HUDEP-2 (cell line): Measurements from ENCODE around the gene LHX5.

Experiments used
- DNase-seq, 76 experiments: peaks; one replicate each; lab custom pipeline; 2025; ENCODE audit not compliant: unreplicated experiment in 76 of 76; lab: John Stamatoyannopoulos, UW

LHX5 gene

DNA sequence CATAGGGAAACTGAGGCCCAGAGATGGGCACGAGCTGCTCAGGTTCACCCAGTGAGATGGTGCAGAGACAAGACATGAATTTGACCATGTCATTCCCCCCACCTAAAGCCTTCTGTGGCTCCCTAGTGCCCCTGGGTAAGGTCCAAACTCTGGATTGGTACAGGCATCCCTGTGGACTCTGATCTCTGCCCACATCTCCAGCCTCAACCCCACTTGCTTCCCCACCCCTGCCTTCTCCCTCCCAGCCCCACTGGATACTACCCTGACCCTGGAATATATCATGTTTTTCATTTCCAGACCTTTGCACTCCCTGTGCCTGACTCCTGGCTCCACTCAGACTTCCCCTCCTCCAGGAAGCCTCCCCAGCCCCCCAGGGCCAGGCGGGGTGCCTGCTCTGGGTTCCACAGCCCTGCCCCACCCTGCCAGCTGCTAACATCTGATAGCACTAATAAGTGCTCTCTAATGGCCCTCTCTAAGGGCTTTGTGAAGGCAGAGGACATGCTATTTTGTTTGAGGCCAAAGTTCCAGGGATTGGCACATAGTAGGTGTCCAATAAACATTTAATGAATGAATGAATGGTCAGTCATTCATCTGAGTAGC is 50.6 kb downstream of the LHX5 start:
- DNase-seq: peak in 74 of 76 experiments; percentile 9 to 87 (median 66)

DNA sequence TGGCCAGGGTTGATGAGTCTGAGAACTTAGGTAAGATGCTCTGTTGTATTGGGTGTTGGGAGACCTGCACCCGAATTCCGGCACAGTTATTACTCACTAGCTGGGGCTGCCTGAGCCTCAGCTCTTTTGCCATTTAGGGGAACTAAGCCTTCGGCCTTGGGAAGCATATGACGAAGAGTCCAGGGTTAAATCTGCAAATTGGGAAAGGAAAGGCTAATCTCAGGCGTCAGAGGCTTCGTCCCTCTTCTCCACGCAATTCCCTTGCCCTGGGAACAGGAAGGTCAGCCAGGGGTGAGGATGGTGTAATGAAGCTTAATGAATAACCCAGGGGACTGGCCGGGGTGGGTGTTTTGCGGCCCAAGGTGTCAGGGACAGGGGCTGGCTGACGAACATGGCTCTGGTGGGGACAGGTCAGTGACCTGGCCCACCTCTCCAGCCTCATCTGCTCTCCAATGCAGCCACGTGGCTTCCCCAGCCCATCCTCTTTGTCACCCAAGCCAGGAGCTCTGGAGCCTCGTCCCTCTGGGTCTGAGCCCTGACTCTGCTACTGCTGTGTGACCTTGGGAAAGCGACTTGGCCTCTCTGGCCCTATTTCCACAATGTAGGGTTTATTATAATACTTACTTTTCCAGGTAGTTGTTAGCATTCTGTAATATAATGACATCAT is 53.3 kb downstream of the LHX5 start:
- DNase-seq: no peak

DNA sequence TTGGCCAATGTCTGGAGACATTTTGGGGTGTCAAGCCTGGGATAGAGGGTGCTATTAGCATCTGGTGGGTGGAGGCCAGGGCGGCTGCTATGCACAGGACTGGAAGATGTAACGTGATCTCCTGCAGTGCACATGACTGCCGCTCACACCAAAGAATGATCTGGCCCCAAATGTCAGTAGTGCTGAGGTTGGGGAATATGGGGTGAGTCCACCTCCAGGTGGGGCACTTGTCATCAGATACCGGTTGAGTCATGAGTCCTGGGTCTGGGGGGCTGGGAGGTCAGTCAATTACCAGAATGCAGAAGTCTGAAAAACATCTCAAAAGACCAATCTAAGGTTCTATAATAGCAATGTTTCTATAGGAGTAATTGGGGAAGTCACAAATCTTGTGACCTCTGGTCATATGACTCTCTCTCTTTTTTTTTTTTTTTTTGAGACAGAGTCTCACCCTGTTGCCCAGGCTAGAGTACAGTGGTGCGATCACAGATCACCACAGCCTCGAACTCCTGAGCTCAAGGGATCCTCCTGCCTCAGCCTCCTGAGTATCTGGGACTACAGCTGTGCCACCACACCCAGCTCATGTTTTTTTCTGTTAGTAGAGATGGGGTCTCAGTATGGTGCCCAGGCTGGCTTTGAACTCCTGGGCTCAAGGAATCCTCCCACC is 55.4 kb downstream of the LHX5 start:
- DNase-seq: peak in 28 of 76 experiments; percentile 5 to 58 (median 21)

DNA sequence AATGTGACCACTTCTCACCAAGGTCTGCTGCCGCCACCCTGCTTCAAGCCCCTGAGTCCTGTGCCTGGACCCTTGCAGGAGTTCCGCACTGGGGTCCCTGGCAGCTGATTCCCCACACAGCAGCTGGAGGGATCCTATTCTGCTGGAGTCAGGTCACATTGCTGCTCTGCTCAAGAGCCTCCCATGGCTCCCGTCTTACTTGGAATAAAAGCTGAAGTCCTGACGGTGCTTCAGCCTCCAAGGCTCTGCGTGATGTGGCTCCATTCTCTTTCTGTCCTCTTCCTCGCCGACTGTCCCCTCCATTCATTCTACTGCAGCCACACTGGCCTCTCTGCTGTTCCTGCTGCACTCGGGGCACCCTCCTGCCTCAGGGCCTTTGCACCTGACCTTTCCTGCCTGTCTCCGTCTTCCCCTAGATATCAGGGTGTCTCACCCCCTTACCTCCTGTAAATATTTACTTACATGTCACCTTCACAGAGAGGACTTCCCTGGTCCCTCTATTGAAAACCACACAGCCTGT is 57.1 kb downstream of the LHX5 start:
- no peak for DNase-seq

DNA sequence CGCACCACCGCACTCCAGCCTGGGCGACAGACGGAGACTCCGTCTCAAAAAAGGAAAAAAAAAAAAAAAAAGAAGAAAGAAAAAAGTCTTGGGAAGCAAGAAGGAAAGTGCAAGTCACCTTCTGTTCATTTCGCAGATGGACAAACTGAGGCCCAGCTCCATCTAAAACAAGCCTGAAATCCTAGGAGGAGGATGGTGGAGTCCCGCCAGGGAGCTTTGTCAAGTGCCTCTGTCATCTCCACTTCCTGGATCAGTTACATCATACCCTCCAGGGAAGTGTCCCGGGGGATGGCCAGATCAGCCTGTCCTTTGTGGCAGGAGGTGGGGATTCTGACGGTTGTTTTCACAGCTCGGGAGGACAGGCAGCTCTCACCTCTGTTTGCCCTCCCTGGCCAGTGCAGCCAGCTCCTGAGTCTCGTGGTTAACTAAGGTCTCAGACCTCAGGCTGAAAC is 58.2 kb downstream of the LHX5 start:
- no peak for DNase-seq
